Adrenal gland (tissue), 5 donors: ENCODE results near the gene PPM1D.
"Not testable (repeated sequence)": the region's sequence is repeated elsewhere in the genome, so short reads cannot be mapped to it uniquely, and the experiment has no call there.

Experiments used
- CTCF ChIP-seq, 6 experiments: fragments of 450-650 bp in 4 of 6; fragments of 200-600 bp in 2 of 6; sonication (generic) in 1 of 6; IDR thresholded peaks; 1 replicate in 5 of 6; 2 replicates in 1 of 6; pipeline versions ENCODE4 v1.5.1 to v1.8.0; 2016 to 2021; ENCODE audit warnings: antibody characterized with exemption in 6 of 6, mild to moderate bottlenecking in 2 of 6, moderate library complexity in 1 of 6
- POLR2A ChIP-seq, 2 donors: fragments of 450-650 bp; IDR thresholded peaks; one replicate each; pipeline ENCODE4 v1.6.1; 2017; ENCODE audit warnings: antibody characterized with exemption in 2 of 2, mild to moderate bottlenecking in 2 of 2, moderate library complexity in 1 of 2
- donor health status: DM: no; HTN: no; CAD: no.

GRCh38 chr17:60593441-60594036 is 6.5 kb upstream of the PPM1D start:
- TF ChIP-seq CTCF, POLR2A (IDR thresholded peaks at IDR 0.05): not testable (repeated sequence)
